GM21381 (cell line): ENCODE data around the gene IRAK1BP1.
A peak's percentile ranks its signal among the peaks of the same experiment; 100 is the strongest.
"Not testable (repeated sequence)": the region's sequence is repeated elsewhere in the genome, so short reads cannot be mapped to it uniquely, and the experiment has no call there.

Source experiments
- ATAC-seq: cut with Tn5 transposase; IDR thresholded peaks from one replicate; pipeline ENCODE4 v1.9.1; 2021; ENCODE audit warnings: mild to moderate bottlenecking, moderate library complexity; ENCODE audit not compliant: unreplicated experiment

Gene IRAK1BP1, protein sequence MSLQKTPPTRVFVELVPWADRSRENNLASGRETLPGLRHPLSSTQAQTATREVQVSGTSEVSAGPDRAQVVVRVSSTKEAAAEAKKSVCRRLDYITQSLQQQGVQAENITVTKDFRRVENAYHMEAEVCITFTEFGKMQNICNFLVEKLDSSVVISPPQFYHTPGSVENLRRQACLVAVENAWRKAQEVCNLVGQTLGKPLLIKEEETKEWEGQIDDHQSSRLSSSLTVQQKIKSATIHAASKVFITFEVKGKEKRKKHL

DNA sequence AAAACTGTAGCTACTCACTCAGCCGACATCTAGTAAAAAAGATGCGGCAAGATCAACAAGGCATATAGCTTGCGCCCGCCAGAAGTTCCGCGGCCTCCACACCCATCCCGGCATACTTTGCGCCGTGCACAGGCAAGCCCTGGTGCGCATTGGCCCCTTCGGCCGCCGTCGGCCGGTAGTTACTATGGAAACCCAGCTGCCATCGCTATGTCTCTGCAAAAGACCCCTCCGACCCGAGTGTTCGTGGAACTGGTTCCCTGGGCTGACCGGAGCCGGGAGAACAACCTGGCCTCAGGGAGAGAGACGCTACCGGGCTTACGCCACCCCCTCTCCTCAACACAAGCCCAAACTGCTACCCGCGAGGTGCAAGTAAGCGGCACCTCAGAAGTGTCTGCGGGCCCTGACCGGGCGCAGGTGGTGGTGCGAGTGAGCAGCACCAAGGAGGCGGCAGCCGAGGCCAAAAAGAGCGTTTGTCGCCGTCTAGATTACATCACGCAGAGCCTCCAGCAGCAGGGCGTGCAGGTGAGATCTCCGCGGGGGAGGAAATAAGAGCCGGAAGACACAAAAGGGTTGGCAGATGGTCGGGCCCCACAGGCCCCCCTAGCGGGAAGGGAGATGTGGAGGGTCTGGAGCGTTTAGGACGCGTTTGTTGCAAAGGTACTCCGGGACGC lies at the start of gene IRAK1BP1:
TSS of gene IRAK1BP1 (plus strand) at position 182 of the 671 bp plus-strand sequence. CDS start at position 208, 26 bp downstream.
- peak; percentile 97 for ATAC-seq

DNA sequence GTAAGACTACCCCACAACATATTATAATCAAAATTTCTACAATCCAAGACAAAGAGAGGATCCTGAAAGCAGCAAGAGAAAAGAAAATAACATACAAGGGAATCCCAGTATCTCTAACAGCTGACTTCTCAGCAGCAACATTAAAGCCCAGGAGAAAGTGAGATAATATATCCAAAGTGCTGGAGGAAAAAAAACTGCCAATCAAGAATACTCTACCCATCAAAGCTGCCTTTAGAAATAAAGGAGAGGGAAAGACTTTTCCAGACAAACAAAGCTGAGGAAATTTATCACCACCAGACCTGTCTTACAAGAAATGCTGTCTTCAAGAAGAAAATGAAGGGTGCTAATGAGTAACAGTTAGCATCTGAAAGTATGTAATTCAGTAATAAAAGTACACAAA lies 43.3 kb upstream of the IRAK1BP1 start:
- ATAC-seq = no peak

DNA sequence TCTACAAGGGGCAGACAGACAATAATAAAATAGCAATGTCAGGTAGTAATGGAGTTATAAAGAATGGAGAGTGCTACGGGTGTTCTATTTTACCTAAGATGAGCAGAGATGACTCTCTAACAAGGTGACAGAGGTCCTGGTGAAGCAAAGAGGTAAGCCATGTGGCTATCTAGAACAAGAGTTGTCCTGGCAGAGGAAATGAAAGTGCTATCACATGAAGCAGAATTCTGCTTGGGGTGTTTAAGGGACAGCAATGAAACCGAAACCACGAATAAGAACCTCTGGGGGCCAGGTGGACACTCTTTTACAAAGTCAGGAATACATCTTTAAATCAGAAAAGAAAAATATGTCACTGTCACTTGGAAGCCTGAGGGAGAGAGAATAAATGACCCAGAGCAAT lies 37.9 kb upstream of the IRAK1BP1 start:
- ATAC-seq = no peak

DNA sequence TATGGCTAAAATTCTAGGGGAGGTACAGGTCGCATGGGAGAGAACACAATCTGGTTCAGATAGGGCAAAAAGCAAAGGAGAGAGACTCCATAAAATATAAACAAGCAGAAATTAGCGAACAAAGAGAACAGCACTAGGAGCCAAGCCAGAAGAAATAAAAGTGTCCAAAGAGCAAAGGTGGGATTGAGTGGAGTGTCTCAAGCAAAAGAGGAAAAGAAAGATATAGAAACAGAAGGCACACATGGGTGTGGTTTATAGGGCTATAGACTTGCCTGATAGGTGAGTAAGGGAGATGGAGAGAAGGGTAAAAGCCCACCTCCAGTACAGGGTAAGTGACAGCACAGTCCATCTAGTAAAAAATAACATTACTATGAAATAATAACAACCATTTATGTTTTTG lies 36.5 kb upstream of the IRAK1BP1 start:
- no peak for ATAC-seq

DNA sequence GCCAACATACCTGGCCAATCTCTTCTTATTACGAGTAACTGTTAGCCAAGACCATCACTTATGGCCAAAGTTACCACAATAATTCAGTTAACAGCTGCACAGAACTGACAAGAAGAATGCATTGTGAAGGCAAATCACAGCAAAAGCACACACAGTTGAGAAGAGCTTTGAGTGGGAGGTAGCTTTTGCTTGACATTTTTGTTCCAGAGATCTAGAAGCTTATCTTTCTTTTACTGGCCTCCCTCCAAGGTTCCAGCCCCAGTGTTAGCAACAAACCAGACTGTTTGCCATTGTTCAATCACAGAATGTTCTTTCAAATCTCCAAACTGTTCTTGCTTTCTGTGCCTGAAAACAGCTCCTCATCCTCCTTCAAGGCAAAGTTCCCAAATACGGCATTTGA lies 35.9 kb upstream of the IRAK1BP1 start:
- no peak for ATAC-seq

DNA sequence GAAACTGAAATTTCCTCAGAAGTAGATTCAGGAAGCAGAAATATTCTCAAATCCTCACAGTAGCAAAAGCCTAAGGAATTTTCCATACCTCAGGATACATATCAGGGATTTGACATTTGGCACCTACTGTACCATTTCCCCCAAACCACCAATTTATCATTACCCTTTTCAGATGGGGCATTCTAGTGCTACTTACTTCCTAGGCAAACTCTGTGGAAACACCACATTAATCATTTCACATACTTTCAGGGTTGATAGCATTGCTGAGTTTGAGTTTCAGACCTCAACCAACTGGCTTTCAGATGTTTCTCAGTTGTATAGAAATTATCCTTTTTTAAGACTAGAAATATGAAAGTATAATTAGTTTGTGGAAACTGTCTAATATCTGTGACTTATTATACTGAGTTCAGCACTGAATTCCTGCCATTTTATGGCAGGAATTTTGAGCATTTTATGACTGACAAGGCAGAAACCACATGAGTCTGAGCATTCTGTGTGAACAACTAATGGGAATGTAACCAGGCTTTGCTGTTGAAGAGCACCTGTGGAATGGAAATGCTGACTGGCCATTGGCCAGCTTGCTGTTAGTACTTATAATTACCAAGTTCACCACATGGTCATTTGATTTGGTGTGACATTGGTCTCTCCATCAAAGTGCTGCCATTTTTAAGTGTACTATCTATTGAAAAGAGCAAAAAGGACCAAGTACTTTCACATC lies 35.1 kb upstream of the IRAK1BP1 start:
- ATAC-seq = peak; percentile 54

DNA sequence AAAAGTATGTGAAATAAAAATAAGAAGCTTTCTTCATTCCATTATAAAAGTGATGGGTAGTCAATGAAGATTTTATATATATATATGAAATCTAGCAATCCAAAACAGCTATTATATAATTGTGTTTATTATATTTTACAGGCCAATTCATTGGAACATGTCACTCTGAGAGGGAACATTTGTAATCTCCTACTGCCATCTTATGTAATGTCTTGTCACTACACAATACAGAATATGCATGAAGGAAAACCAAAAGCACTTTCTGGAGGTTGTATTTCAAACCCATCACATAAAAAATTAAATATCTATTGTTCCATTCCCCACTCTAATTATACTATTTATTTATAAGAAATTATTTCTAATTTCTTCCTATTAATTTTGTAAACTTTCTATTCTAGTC lies 31.5 kb upstream of the IRAK1BP1 start:
- no peak for ATAC-seq

DNA sequence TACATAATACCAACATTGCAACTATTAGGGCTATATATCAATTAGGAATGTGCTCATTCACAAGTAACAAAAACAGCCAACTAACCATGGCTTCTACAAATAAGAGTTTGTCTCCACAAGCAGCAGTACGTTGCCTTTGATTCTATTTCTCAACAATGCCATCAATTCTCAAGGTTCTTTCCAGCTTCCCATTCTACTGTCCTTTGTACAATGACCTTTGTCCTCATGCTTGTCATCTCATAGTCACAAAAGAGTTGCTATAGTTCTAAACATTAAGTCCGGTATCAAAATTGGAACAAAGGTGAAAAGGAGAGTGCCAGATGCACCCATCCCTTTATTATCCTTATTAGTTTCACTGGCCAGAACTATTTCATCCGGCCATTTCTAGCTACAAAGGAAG lies 30.8 kb upstream of the IRAK1BP1 start:
- ATAC-seq = no peak

DNA sequence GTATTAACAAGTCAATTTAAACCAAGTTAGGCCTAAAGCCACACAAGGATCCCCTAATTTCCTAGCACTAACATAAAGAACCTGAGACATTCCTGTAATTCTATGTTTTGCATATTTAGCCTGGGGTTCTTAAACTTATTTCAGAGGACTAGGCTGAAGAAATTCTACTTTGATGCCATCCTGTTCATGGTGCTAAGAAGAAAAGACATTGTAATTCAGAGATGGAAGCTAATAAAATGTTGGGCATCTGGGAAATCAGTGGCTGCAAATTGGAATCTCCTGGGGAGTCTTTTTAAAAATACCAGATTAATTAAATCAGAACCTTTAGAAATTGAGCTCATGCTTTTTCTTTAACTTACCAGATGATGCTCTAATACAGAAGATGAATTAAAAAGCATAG lies 26.2 kb upstream of the IRAK1BP1 start:
- ATAC-seq = no peak

DNA sequence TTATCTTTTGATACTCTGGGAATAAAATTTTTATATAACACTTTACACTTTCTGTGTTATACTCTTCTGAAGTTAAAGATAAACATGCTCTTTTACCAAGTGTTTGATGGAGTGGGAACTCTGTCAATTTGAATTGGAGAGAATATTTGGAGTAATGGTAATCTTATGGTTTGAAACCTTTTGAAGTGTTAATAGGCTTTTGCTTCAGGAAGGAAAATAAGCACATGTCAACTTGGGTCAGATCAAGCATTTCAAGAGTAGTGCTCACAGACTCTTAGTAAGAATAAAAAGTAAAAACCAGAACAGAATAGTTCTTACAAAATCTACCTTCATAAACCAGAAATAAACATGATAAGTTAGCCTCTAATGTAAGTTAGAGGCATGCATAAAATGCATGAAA lies 24.4 kb upstream of the IRAK1BP1 start:
- ATAC-seq = no peak

DNA sequence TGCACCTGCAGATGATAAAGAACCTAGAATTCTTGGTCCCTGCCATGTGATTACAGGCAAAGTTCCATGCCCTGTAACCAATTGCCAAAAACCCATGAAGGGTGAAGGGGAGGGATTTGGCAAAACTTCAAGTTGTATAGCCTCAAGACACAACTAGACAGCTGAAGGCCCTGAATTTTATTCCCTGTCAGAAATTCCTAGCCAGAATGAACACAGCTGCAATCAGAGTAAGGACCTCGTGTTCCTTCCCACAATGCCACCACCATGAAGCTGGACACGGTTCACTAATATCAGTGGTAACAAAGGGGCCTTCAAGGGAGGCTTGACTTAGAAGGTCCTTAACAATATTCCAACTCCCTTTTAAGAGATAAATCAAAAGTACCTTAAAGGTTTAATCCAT lies 22.5 kb upstream of the IRAK1BP1 start:
- no peak for ATAC-seq

DNA sequence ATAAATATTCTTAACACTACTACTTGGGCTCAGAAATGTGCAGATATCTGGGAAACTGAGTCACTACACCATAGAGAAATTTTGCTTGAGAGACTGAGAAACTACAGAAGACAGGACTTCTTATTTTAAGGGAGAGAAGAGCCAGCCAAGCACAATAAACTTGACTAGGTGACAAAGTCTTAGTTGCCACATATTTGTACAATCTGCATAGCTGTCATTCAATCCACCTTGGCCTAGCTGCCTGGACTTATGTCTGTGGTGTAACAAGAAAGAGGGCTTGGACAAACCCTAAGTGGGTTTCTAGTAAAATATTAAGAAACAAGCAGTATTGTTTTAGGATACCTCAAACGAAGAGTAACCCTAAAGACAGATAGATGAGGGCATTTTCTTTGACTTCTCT lies 21.8 kb upstream of the IRAK1BP1 start:
- no peak for ATAC-seq

DNA sequence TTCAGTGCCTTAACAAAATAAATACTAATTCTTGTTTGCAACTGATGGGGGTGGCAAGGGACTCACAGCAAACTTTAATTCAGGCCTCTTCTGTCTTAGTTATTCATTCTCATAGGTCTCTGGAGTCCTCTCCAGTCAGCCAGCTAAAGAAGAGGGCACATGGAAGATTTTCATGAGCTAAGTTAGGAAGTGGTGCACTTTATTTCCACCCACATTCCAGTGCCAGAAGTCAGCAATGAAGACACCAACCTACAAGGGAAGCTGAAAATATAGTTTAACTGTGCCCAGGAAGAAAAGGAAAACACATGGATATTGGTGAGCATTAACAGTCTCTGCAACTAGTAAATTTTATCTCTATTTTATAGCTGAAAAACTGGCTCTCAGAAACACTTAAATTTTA lies 16.7 kb upstream of the IRAK1BP1 start:
- ATAC-seq = no peak

DNA sequence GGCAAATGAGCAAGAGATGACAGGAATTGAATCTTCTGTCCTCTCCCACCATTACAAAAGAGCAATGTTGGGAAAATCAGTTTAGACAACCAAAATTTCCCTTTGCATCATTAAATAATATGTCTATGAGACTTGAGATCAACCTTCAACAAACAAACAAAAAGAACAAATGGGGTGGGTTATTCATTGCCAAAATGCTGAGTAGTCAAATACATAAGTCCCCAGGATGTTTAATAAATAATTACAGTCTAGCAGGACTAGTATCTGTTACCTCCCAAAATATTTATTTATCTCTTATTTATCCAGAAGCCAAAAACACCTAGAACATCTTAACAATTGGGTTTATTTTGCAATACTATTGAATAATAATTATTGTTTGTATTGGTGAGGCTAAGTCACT lies 16.2 kb upstream of the IRAK1BP1 start:
- ATAC-seq = no peak

DNA sequence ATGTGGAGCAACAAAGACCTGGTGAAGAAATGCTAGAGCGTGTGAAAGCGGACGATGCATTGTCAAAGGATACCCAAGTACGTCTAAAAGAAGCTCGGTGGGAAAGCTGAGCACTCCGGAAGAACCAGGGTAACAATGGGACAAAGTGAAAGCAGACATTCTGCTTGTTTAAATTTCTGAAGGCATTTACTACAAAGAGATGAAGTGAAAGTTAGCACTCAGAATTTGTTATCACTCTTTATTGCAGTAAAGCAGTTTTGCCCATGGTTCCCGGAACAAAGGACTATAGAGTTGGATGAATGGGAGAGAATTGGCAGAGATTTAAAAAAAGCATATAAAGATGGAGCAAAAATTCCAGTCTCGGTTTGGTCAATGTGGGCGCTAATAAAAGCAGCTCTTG lies 12.8 kb upstream of the IRAK1BP1 start:
- no peak for ATAC-seq

DNA sequence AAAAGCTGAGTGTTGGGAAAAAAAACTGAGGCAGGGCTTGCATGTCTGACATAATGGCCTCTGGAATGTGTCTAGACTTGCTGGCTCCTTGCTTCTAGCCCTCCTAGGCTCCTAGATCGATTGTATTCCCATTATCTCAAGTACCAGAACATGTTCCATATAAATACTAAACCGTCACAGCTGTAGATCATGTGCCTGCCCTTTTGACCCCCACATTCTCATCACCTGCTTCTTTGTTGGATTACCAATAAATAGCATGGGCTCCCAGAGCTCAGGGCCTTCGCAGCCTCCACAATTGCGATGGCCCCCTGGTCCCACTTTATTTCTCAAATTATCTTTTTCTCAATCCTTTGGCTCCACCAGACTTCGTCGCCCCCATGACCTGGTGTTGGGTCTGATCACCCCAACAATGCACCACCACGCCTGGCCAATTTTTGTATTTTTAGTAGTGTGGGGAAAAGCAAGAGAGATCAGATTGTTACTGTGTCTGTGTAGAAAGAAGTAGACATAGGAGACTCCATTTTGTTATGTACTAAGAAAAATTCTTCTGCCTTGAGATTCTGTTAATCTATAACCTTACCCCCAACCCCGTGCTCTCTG lies 8.9 kb upstream of the IRAK1BP1 start:
- not testable (repeated sequence) for ATAC-seq

DNA sequence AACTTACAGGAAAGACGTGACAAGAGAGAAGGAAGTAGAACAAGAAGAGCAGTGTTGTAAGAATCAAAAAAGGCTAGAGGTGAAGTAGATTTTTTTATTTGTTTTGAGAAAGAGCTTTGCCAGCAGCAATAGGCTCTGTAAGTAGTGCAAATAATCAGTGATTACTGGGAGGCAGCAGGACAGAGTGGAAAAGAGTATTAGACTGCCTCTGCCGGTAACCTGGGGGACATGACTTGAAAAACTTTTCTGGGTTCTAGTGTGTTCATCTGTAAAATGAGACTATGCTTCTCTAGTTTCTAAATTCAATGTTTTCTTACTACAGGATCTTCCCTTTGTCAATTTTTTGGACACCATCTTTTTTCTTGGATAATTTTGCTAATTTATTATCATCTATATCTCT lies 5.8 kb upstream of the IRAK1BP1 start:
- no peak for ATAC-seq

DNA sequence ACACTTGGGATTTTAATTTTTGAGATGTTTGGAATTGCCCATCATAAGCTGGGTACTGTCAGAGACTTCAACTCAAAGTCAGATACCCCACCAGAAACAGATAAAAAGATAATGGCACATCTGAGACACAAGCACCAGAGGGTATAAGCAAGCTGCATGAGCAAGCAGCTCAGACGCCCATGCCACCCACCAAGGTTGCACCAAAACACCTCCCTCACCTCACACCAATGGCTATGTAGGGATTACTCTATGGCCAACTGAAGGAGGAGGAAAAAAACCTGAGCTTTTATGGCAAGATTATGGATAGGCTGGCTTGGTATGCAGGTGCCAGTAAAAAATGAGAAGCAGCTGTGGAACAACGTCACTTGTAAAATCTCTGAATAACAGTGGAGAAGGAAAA lies 3.8 kb upstream of the IRAK1BP1 start:
- ATAC-seq = no peak

DNA sequence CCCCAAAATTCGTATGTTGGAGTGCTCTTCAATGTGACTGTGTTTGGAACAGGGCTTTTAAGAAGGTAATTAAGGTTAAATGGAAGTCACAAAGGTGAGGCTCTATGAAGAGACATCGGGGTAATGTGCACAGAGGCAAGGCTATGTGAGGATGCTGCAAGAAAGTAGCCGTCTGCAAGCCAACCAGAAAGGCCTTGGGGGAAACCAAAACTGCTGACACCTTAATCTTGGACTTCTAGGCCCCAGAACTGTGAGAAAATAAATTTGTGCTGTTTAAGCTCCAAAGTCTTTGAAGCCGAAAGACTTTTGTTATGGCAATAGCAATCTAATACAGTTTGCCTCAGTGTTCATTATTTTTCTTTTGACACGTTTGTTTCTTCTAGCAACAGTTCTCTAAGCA lies 2.4 kb upstream of the IRAK1BP1 start:
- no peak for ATAC-seq

DNA sequence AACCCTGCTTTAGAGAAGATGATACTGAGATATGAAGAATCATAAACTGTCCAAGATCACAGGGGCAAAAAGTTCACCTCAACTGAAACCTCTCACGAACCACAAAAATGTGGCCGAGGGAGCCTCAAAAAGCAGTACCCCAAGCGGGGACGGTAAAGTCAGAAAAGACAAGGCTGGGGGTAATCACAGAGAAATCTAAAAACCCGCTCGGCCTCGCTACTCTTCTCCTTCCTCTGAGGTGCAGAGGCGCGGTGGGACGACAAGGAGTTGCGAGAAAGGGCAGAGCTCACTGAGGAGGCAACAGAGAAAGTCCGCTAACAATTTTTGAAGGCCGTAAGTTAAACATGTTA lies 356 bp upstream of the IRAK1BP1 start:
- ATAC-seq = peak; percentile 36

DNA sequence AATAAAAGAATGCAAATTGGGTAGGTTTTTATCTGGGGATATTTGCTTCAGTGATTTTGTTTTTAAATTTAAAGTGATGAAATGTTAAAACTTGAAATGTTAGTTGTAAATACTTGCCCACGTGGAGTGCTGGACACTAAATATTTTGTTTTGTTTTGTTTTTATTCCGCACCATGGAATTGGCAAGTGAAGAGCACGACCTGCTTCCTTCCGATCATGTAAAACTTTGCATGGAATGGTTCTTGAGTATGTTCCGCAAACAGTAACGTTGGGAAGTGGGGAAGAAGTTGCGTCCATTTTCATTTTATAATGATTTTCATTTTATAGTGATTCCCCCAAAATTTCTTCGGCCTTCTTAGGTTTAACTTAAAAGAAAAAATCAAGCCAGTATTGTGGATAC lies 765 bp downstream of the IRAK1BP1 start:
- ATAC-seq = no peak

DNA sequence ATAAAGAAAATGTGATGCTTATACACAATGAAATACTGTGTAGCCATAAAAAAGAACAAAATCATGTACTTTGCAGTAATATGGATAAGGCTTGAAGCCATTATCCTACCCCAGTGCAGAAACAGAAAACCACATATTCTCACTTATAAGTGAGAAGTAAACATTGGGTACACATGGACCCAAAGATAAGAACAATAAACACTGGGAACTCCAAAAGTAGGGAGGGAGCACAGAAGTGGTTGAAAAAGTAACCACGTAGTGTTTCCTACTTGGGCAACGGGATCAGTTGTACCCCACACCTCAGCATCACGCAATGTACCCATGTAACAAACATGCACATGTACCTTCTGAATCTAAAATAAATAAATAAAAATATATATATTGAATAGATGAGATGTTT lies 8.2 kb downstream of the IRAK1BP1 start:
- no peak for ATAC-seq
